ENCODE measurements around the gene MYO5C. TPM values are rescaled to one million over a fixed set of nuclear protein-coding genes. Genes with fewer than 3 reads are reported as not detected.

Gene MYO5C
- total RNA-seq, 4 donors from 2014 or later: 9.2 to 61.8 (median 21.4) TPM

DNA sequence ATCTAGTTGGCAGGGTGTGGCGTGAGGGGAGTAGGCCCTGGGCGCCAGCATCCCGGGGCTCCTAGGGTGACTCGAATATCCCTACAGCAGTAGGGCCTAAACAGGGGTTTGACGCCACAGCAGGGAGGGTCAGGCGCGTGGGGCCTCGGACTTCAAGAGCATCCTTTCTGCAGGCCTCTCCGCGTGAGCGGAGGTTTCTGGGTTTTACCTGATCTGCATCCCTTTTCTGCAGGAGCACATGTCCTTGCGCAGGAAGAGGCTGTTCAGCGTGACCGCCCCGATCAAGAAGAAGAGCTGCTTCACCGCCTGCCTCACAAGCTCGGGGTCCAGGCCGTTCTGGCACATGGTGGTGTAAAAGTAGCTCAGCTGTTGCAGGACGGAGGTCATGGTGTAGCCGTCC lies 90.9 kb downstream of the MYO5C start:
- TF ChIP-seq, protein P1, sequence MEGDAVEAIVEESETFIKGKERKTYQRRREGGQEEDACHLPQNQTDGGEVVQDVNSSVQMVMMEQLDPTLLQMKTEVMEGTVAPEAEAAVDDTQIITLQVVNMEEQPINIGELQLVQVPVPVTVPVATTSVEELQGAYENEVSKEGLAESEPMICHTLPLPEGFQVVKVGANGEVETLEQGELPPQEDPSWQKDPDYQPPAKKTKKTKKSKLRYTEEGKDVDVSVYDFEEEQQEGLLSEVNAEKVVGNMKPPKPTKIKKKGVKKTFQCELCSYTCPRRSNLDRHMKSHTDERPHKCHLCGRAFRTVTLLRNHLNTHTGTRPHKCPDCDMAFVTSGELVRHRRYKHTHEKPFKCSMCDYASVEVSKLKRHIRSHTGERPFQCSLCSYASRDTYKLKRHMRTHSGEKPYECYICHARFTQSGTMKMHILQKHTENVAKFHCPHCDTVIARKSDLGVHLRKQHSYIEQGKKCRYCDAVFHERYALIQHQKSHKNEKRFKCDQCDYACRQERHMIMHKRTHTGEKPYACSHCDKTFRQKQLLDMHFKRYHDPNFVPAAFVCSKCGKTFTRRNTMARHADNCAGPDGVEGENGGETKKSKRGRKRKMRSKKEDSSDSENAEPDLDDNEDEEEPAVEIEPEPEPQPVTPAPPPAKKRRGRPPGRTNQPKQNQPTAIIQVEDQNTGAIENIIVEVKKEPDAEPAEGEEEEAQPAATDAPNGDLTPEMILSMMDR (IDR thresholded peaks at IDR 0.05; ENCODE audit: low read depth): no peak

DNA sequence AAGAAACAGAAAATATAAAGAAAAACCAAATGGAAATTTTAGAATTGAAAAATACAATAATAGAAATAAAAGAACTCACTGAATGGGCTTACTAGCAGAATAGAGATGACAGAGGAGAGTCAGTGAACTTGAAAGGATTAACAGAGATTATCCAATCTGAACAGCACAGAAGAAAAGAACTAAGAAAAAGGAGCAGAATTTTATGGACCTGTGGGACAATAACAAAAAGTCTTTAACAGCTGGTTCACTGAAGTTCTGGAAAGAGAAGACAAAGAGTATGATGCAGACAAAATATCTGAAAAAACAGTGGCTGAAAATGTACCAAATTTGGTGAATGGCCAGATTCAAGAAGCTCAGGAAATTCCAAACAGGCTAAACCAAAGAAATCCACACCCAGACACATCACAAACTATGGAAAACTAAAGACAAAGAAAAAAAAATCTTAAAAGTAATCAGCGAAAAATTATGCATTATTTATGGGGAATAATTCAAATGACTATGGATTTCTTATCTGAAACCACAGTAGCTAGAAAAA lies 94.7 kb downstream of the MYO5C start:
- TF ChIP-seq, protein P1 (IDR thresholded peaks at IDR 0.05; ENCODE audit: low read depth): no peak

DNA sequence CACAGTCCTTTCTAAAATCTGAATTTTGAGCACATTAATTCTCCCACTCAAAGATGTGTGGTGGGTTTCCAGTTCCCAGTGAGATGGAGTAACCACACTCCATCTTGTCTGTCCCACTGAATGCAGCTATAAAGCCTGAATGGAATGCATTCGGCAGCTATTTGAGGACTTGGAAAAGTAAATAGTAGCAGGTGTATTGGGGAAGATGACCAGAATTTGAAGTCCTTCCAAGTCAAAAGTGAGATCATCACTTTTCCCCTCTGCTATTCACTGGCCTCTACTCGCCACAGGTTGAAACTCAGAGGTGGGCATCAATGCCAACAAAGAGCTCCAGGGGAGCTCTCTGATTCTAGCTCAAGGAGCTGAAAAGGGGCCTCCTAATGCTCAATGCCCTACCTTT lies 96.3 kb downstream of the MYO5C start:
- TF ChIP-seq, protein P1 (IDR thresholded peaks at IDR 0.05; ENCODE audit: low read depth): no peak

DNA sequence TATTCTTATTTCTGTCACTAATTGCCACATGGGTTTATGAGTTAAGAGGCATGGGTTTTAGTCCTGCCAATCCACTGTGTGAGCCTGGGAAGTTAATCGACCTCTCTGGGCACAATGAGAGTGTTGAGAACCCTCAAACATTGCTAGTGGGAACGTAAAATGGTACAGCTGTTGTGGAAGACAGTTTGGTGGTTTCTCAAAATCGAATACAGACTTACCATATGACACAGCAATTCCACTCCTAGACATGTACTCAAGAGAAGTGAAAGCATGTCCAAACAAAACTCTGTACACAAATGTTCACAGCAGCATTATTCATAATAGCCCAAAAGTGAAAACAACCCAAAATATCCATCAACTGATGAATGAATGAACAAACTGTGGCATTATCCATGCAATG lies 98.7 kb downstream of the MYO5C start:
- TF ChIP-seq, protein P1 (IDR thresholded peaks at IDR 0.05; ENCODE audit: low read depth): no peak

DNA sequence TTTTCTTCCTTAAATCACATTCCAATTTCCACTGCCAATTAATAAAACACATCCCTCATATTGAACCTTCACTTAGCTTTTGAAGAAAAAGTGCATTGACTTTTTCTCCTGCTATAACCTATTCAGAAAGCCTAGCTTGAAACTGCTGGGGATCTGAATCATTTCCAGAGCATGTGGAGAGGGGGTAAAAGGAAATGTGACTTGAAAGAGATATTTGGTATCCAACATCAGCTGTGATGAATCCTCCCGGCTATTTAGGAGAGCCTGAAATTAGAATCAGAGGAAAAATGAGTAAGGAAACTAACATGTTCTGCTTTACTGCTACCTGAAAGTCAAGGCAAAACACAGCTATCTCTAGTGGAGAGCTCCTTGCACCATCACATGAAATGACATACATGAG lies 101.8 kb downstream of the MYO5C start:
- TF ChIP-seq, protein P1 (IDR thresholded peaks at IDR 0.05; ENCODE audit: low read depth): no peak

DNA sequence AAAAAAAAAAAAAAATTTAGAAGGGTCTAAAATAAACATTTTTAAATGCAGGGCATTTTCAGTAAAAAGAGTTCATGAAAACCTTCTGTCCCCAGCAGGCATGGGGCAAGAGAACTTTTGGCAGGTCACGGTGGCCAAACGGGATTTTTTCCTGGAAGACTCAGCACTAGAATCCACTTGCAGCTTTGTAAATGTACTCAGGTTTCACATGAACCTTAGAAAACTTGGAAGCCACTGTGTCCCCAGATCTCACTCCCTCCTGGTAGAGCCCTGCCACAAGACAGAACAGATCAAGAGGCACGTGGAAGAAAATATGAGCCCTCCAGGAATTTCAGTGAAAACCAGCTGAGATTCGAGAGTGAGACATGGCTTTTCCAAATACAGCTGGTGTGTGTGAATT lies 102.3 kb downstream of the MYO5C start:
- TF ChIP-seq, protein P1 (IDR thresholded peaks at IDR 0.05; ENCODE audit: low read depth): no peak

DNA sequence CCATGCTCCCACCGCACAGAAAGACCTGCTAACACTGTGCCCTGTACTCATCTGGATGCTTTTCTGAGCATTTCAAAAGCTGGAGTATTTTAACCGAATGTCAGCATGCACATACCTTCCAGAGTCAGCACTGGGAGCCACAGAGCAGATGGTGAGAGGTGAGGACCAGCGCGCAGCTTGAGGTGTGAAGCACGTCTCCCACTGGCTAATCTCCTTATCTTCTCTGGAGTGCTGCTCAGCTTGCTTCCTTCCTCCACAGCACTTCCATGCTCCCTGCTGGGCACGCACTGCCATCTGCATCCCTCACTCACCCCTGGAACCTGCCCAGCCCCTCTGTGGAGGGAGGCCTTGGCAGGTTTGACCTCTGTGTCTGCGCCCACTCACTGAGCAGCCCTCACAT lies 104.4 kb downstream of the MYO5C start, which contains the start of gene GNB5:
Gene GNB5 (minus strand): TSS at position 186 of the 400 bp plus-strand sequence. CDS start 6,716 bp downstream, outside the sequence.
- TF ChIP-seq, protein P1 (IDR thresholded peaks at IDR 0.05; ENCODE audit: low read depth): no peak

Measured in subcutaneous adipose tissue (tissue), 4 donors.